GM18870 (cell line): ENCODE data around the gene MYLK2.

ENCODE experiments used
- ATAC-seq: cut with Tn5 transposase; IDR thresholded peaks from one replicate; pipeline ENCODE4 v1.9.1; 2021; ENCODE audit warnings: moderate library complexity; ENCODE audit not compliant: unreplicated experiment

MYLK2 gene

GRCh38 chr20:31835554-31835953 is 16.4 kb downstream of the MYLK2 start:
- no peak for ATAC-seq

- ATAC-seq, result peak; percentile 48
Observed at GRCh38 chr20:31835977-31836852, 17.1 kb downstream of the MYLK2 start.

GRCh38 chr20:31836853-31837608 is 17.9 kb downstream of the MYLK2 start:
- ATAC-seq, result no peak

- ATAC-seq, result no peak
Observed at GRCh38 chr20:31837896-31838397, 18.8 kb downstream of the MYLK2 start.

- no peak for ATAC-seq
Observed at GRCh38 chr20:31838646-31839292, 19.6 kb downstream of the MYLK2 start.

- no peak for ATAC-seq
Observed at GRCh38 chr20:31839782-31840487, 20.8 kb downstream of the MYLK2 start.

- ATAC-seq, result no peak
Observed at GRCh38 chr20:31840906-31841816, 22.0 kb downstream of the MYLK2 start.

GRCh38 chr20:31841928-31842327 is 22.8 kb downstream of the MYLK2 start:
- no peak for ATAC-seq

GRCh38 chr20:31842471-31843157 is 23.5 kb downstream of the MYLK2 start:
- ATAC-seq, result no peak

- no peak for ATAC-seq
Observed at GRCh38 chr20:31843288-31843687, 24.1 kb downstream of the MYLK2 start.

GRCh38 chr20:31843881-31844280 is 24.7 kb downstream of the MYLK2 start:
- ATAC-seq, result no peak

GRCh38 chr20:31844737-31845299 is 25.7 kb downstream of the MYLK2 start:
- no peak for ATAC-seq

- ATAC-seq, result no peak
Observed at GRCh38 chr20:31845300-31845863, 26.2 kb downstream of the MYLK2 start, which contains the start of gene FOXS1. Gene FOXS1, minus strand, starts transcription at chr20:31845604. Its CDS starts 62 bp downstream, at chr20:31845542.

- ATAC-seq, result no peak
Observed at GRCh38 chr20:31846793-31847138, 27.6 kb downstream of the MYLK2 start.

GRCh38 chr20:31848088-31848999 is 29.2 kb downstream of the MYLK2 start:
- ATAC-seq, result no peak

- ATAC-seq, result no peak
Observed at GRCh38 chr20:31849306-31849930, 30.3 kb downstream of the MYLK2 start.
